GM13977 (cell line): ENCODE data around the gene DNAJC16.
"Not testable (repeated sequence)": the region's sequence is repeated elsewhere in the genome, so short reads cannot be mapped to it uniquely, and the experiment has no call there.

ENCODE experiments used
- DNase-seq: peaks from one replicate; pipeline ENCODE4 v3.0.0; 2012; ENCODE audit warnings: low spot score
- CTCF ChIP-seq: IDR thresholded peaks from 2 replicates; pipeline ENCODE4 v1.5.1; 2012; ENCODE audit warnings: mild to moderate bottlenecking, control low read depth; ENCODE audit not compliant: insufficient read depth; ENCODE audit errors: extremely low read depth, missing control alignments
- in situ Hi-C: fragments of 300-500 bp; cut with MboI; formaldehyde crosslinking; loops from one replicate; pipeline ENCODE4 v1.12.0; 2022; ENCODE audit warnings: low sequenced_read_pairs, low pct_unique_long_range_greater_than_20kb, mixed read lengths, inconsistent platforms; ENCODE audit not compliant: unreplicated experiment

DNAJC16 gene

GRCh38 chr1:15509586-15509985 lies 17.1 kb upstream of the DNAJC16 start:
- no peak for DNase-seq
- in situ Hi-C loops, result no loop called here
- TF ChIP-seq CTCF, result no peak

- DNase-seq, result no peak
- in situ Hi-C loops, result no loop called here
- TF ChIP-seq CTCF, result no peak
These were observed 15.8 kb upstream of the DNAJC16 start for GRCh38 chr1:15510611-15511405.

DNA sequence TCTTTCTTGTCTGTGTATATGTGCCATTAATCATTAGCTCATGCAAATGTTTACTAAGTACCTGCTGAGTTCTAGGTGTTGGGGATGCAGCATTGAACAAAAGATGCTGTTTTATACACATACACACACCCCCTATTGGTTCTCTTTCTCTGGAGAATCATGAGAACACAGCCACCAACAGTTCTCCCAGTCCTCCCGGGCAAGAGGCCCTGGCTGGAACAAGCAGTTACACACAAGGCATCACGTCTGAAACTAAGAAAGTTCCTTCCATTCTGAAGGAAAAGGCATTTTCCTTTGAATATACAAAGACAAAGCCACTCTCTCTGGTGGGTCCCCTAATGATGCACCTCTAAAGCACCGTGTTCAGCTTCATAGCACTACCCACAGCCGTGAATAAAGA lies 13.5 kb upstream of the DNAJC16 start:
- no peak for TF ChIP-seq CTCF
- in situ Hi-C loops, result no loop called here
- DNase-seq, result no peak

GRCh38 chr1:15513919-15514318 lies 12.7 kb upstream of the DNAJC16 start:
- TF ChIP-seq CTCF, result no peak
- in situ Hi-C loops, result no loop called here
- no peak for DNase-seq

DNA sequence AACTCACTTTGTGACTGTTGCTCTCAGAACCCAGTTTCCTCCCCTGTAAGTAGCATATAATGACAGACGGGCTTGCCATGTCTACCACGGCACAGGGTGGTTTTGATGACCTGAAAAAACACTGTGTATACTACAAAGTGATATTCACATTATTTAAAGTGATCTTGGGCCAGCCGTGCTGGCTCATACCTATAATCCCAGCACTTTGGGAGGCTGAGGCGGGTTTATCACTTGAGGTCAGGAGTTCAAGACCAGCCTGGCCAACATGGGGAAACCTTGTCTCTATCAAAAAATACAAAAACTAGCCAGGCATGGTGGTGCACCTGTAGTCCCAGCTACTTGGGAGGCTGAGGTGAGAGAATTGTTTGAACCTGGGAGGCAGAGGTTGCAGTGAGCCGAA lies 12.1 kb upstream of the DNAJC16 start:
- in situ Hi-C loops, DNase-seq: not testable (repeated sequence)

DNA sequence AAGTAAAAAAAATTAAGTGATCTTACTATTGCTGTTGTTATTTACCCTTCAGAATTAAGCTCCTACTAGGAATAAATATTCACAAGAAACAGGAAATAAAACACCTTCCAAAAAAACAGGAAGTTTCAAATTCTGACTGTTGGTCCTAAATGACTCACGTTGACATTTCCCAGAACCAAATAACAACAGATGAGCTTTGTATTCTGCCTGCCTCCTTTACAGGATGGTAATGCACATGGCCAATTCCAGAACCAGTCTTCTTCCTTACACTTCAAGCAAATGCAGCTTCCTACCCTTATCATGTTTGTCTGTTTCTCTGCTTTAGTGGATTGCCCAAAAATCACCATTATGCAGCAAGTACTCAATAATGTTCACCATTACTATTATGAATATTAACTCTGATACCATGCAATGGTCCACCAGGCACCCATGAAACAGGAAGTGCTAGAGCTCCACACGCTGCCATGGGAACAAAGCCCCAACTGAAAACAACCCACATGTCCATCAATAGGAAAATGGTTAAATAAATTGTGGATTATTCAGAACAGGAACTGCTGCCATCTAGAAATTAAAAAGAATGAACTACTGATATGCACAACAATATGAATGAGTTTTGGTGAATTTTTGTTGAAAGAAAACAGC lies 11.5 kb upstream of the DNAJC16 start:
- TF ChIP-seq CTCF, result no peak
- in situ Hi-C loops, result no loop called here
- DNase-seq, result no peak

GRCh38 chr1:15519625-15520024 lies 7.0 kb upstream of the DNAJC16 start:
- no peak for DNase-seq
- TF ChIP-seq CTCF, result no peak
- in situ Hi-C loops, result no loop called here

GRCh38 chr1:15521206-15521906 lies 5.3 kb upstream of the DNAJC16 start:
- in situ Hi-C loops, DNase-seq: not testable (repeated sequence)
